HG03097 (cell line): ENCODE results near the gene C12orf56.
"Not testable (repeated sequence)": the region's sequence is repeated elsewhere in the genome, so short reads cannot be mapped to it uniquely, and the experiment has no call there.

Source experiments
- ATAC-seq: cut with Tn5 transposase; IDR thresholded peaks from one replicate; pipeline ENCODE4 v1.9.1; 2021; ENCODE audit not compliant: unreplicated experiment, low FRiP score

The C12orf56 gene

GRCh38 chr12:64389154-64389553 is 1.4 kb downstream of the C12orf56 start:
- ATAC-seq = no peak

GRCh38 chr12:64387197-64387816 is 3.3 kb downstream of the C12orf56 start:
- ATAC-seq = no peak

DNA sequence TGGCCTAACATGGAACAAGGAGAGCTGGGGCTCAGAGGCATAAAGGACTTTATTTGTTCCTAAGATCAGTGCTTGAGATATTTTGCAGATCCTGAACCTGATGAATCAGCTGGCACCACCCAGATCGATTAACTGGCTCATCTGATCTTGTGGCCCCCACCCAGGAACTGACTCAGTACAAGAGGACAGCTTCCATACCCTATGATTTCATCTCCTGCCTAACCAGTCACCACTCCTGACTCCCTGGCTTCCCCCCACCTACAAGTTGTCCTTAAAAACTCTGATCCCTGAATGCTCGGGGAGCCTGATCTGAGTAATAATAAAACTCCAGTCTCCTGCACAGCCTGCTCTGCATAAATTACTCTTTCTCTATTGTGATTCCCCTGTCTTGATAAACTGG is 5.1 kb downstream of the C12orf56 start:
- ATAC-seq = no peak

GRCh38 chr12:64385019-64385418 is 5.5 kb downstream of the C12orf56 start:
- no peak for ATAC-seq

GRCh38 chr12:64383675-64384074 is 6.9 kb downstream of the C12orf56 start:
- no peak for ATAC-seq

DNA sequence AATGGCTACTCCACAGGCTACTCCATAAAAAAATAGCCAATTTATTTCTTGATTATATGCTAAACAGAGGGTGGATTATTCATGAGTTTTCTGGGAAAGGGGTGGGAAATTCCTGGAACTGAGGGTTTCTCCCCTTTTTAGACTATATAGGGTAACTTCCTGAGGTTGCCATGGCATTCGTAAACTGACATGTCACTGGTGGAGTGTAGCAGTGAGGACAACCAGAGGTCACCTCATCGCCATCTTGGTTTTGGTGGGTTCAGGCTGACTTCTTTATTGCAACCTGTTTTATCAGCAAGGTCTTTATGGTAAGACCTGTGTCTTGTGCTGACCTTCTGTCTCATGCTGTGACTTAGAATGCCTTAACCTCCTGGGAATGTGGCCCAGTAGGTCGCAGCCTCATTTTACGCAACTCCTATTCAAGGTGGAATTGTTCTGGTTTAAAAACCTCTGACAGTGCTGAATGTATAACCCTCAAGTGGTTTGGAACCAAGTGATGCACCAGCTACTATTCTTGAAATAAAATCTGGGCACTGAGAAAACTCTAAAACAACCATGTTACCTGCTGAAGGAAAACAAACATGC is 27.7 kb downstream of the C12orf56 start:
- ATAC-seq = no peak

GRCh38 chr12:64361173-64361572 is 29.4 kb downstream of the C12orf56 start:
- not testable (repeated sequence) for ATAC-seq

- not testable (repeated sequence) for ATAC-seq
These were observed 34.3 kb downstream of the C12orf56 start for GRCh38 chr12:64356209-64356608.

GRCh38 chr12:64352181-64352580 is 38.4 kb downstream of the C12orf56 start:
- ATAC-seq = no peak

DNA sequence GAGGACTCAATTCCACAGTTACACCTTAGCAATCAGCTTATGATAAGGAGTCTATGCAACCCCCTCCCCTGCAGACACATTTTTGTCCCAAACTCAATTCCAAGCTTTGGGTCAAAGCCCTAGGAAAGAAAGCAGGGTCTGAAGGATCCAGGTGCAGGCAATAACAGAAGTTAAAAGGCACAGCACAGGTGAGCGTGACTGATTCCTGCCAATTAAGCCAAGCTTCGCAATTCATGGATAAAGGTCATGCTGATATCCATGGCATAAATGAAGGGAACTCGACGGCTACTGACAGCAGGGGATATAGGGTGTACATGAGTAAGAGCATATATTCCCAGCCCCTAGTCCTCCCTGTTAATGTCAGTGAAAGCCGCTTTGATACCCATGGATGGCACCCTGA is 39.3 kb downstream of the C12orf56 start:
- no peak for ATAC-seq

DNA sequence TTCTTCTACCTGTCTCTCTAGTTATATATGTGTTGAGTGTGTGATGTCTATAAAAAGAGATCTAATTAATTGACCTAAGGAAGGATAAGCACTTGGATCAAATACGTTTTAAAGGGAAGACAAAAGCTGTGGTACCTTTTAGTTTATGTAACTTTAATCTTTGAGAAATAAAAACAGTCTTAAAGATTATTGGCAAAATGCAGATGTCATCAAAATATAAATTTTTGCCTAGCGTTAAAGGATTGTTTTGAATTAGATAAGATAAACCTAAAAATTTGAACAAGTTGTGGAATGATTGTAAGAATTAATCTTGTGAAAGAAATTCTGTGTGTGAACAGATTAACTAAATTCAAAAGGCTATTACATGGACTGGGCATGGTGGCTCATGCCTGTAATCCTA is 42.9 kb downstream of the C12orf56 start:
- no peak for ATAC-seq

GRCh38 chr12:64344631-64345030 is 45.9 kb downstream of the C12orf56 start:
- ATAC-seq = not testable (repeated sequence)

DNA sequence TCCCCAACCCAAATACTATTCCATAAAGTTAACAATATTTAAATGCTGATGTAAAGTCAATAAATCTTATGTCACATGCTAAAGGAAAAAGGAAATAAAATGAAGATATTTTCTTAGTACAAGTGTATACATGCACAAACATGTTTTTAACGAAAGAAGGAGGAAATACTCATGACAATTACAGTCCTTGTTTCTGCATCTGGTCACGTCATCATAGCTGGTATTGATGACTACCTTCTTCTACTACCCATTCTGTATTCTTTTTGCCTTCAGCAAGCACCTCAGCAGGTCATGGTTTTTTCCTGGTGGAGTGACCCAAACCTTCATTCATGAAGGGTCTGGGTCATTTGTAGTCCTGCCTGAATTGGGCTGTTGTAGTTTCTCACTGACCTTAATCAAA is 50.0 kb downstream of the C12orf56 start:
- not testable (repeated sequence) for ATAC-seq

GRCh38 chr12:64335886-64336466 is 54.6 kb downstream of the C12orf56 start:
- no peak for ATAC-seq

DNA sequence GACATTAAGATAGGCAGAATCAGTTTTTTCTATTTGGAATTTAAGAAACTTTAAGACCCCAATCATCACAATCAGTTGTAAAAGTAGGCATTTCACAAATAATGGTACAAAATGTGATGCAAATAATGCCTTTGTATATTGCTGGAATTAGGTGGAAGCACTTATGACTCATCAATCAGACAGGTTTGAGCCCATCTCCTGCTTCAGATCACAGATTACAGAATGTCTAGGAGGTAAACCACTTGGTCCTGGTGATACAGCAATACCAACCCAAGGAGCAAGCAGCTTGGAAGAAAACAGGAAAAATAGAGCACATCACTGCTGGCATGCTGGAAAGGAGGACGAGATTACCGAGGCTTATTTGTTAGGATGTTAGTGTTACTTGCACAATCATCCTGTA is 57.6 kb downstream of the C12orf56 start:
- no peak for ATAC-seq

- no peak for ATAC-seq
These were observed 58.3 kb downstream of the C12orf56 start for GRCh38 chr12:64332296-64332695.

- not testable (repeated sequence) for ATAC-seq
These were observed 61.4 kb downstream of the C12orf56 start for GRCh38 chr12:64329031-64329710.

- ATAC-seq = no peak
These were observed 65.5 kb downstream of the C12orf56 start for GRCh38 chr12:64325055-64325454.

- ATAC-seq = no peak
These were observed 66.9 kb downstream of the C12orf56 start for GRCh38 chr12:64323476-64324225.

- no peak for ATAC-seq
These were observed 67.6 kb downstream of the C12orf56 start for GRCh38 chr12:64323006-64323405.

DNA sequence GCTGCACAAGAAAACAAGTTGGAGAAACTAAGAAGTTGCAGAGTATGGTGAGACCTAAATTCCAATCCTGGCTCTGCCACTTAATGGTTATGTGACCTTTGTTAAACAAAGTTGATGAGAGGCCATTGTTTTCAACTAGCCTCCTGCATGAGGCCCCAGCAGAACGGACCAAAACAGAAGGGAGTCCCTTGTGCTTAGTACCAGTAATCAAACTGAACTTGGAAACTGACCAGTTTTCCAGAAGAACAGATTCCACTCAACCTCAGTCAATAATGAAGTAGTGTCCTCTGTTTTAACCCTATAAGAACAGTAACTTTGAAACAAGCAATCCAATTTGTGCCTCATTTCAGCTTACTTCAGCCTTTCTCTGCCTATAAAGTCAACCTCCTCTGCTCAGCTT is 69.9 kb downstream of the C12orf56 start:
- no peak for ATAC-seq
